HEK293 (cell line): Measurements from ENCODE around the gene PDE9A.

Experiments used
- CTCF ChIA-PET: fragments of 350-600 bp; formaldehyde crosslinking; extraction: SDS; loops from one replicate; lab custom pipeline; 2021; ENCODE audit warnings: antibody characterized with exemption; lab: Yijun Ruan, JAX
- POLR2A ChIA-PET: fragments of 300-600 bp; formaldehyde crosslinking; extraction: SDS; loops from one replicate; lab custom pipeline; 2020; ENCODE audit warnings: antibody characterized with exemption, inconsistent platforms; lab: Yijun Ruan, JAX
- H3K27ac ChIP-seq: fragments of 200-500 bp; sonication (Bioruptor generic); 2 replicates; pipeline ENCODE4 v1.5.1; 2014; ENCODE audit warnings: low read depth, low read length, control low read depth, inconsistent platforms; ENCODE audit errors: extremely low read depth
- H3K36me3 ChIP-seq, 2 experiments: fragments of 200-500 bp in 1 of 2; sonication (Bioruptor generic) in 1 of 2; 1 replicate in 1 of 2; 2 replicates in 1 of 2; pipeline ENCODE4 v1.5.1; 2014 to 2017; ENCODE audit warnings: inconsistent platforms in 2 of 2, low read length in 2 of 2; ENCODE audit not compliant: control insufficient read depth in 2 of 2, insufficient read depth in 1 of 2
- H3K4me1 ChIP-seq: fragments of 200-500 bp; sonication (Bioruptor generic); 2 replicates; pipeline ENCODE4 v1.5.1; 2014; ENCODE audit warnings: mild to moderate bottlenecking, low read length, inconsistent platforms; ENCODE audit not compliant: control insufficient read depth, insufficient read depth
- H3K4me3 ChIP-seq: 2 replicates; pipeline ENCODE4 v1.5.1; 2011; ENCODE audit warnings: low read depth, mild to moderate bottlenecking, control low read depth, low read length, moderate library complexity
- H3K9me3 ChIP-seq: fragments of 200-500 bp; sonication (Bioruptor generic); 2 replicates; pipeline ENCODE4 v1.5.1; 2014; ENCODE audit warnings: low read depth, low read length, inconsistent platforms; ENCODE audit not compliant: control insufficient read depth, insufficient read depth
- MZF1 ChIP-seq: fragments of 450-650 bp; formaldehyde crosslinking; IDR thresholded peaks from 2 replicates; pipeline ENCODE4 v1.5.1; 2017; ENCODE audit warnings: missing biosample characterization, missing genetic modification characterization, borderline replicate concordance
- ZBTB17 ChIP-seq: fragments of 450-650 bp; formaldehyde crosslinking; IDR thresholded peaks from 2 replicates; pipeline ENCODE4 v1.5.1; 2016; ENCODE audit warnings: missing biosample characterization, missing genetic modification characterization
- ZNF10 ChIP-seq: fragments of 450-650 bp; formaldehyde crosslinking; IDR thresholded peaks from 2 replicates; pipeline ENCODE4 v1.5.1; 2017; ENCODE audit warnings: missing biosample characterization, missing genetic modification characterization
- ZNF239 ChIP-seq: fragments of 450-650 bp; formaldehyde crosslinking; IDR thresholded peaks from 2 replicates; pipeline ENCODE4 v1.5.1; 2016; ENCODE audit warnings: missing biosample characterization, missing genetic modification characterization
- ZNF354C ChIP-seq: fragments of 450-650 bp; formaldehyde crosslinking; IDR thresholded peaks from 2 replicates; pipeline ENCODE4 v1.5.1; 2016; ENCODE audit warnings: missing biosample characterization, missing genetic modification characterization, low read depth, borderline replicate concordance
- ZNF366 ChIP-seq: fragments of 450-650 bp; formaldehyde crosslinking; conservative IDR thresholded peaks from 2 replicates; pipeline ENCODE4 v1.5.1; 2016; ENCODE audit warnings: missing biosample characterization, missing genetic modification characterization
- ZNF529 ChIP-seq: fragments of 450-650 bp; formaldehyde crosslinking; IDR thresholded peaks from 2 replicates; pipeline ENCODE4 v1.5.1; 2017; ENCODE audit warnings: missing genetic modification characterization, missing biosample characterization; ENCODE audit not compliant: insufficient replicate concordance
- ZNF624 ChIP-seq: fragments of 450-650 bp; formaldehyde crosslinking; IDR thresholded peaks from 2 replicates; pipeline ENCODE4 v1.5.1; 2017; ENCODE audit warnings: missing biosample characterization, missing genetic modification characterization
- TF ChIP-seq, protein P1 (sequence below): fragments of 450-650 bp; formaldehyde crosslinking; IDR thresholded peaks from 2 replicates; pipeline ENCODE4 v1.5.1; 2017; ENCODE audit warnings: missing biosample characterization, missing genetic modification characterization
- TF ChIP-seq, protein P2 (sequence below): fragments of 450-650 bp; formaldehyde crosslinking; IDR thresholded peaks from 2 replicates; pipeline ENCODE4 v1.5.1; 2016; ENCODE audit warnings: missing biosample characterization, missing genetic modification characterization
- TF ChIP-seq, protein P3 (sequence below): fragments of 450-650 bp; formaldehyde crosslinking; IDR thresholded peaks from 2 replicates; pipeline ENCODE4 v1.5.1; 2016; ENCODE audit warnings: missing biosample characterization, missing genetic modification characterization
- TF ChIP-seq, protein P4 (sequence below): fragments of 450-650 bp; formaldehyde crosslinking; IDR thresholded peaks from 2 replicates; pipeline ENCODE4 v1.5.1; 2017; ENCODE audit warnings: missing biosample characterization, mild to moderate bottlenecking, missing genetic modification characterization, moderate library complexity

The PDE9A gene

DNA sequence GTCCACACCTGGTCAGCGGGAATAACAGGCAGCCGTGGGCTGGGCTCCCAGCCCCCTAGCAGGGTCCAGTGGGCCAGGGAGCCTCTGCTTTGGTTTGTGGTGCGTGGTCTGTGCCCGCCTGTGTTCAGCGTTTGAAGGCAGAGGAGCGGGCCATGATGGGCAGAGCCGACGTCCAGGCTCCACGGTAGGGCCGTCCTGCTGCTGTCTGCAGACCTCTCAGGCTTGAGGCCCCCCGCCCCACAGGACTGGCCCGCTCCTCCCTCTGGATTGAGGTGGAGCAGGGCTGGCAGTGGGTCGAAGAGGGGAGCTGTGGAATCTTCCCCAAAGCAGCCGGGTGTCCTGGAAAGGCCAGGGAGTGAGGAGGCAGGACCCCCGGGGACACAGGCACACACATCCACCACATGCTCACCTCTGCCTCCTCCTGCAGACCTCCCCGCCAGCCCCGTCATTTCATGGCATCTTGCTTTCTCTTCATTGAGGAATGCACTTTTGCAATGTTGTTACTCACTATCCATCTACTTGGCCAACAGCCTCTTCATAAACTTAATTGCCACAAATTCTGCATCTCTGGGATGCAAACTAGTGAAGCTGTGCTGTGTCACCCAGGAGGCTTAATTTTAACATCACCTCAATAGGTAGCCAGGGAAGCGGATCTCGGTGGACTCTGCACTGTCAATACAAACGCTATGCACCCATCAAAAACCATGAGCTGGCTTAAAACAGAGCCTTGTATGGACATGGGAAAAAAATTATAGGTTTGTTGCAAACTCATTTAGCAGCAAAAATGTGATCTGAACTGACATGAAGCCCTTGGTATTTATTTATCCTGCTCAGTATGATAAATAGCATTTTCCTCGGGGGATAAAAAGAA lies 85.9 kb downstream of the PDE9A start:
- no peaks in the 10 kb centered on the region for H3K4me1 ChIP-seq
- H3K36me3 ChIP-seq: peaks cover 0 to 20% of the 10 kb centered on the region in 2 experiments; a peak in 1 of 3 replicates
- no peak for TF ChIP-seq ZNF529 (tag by site-specific recombination)
- TF ChIP-seq, protein P1, sequence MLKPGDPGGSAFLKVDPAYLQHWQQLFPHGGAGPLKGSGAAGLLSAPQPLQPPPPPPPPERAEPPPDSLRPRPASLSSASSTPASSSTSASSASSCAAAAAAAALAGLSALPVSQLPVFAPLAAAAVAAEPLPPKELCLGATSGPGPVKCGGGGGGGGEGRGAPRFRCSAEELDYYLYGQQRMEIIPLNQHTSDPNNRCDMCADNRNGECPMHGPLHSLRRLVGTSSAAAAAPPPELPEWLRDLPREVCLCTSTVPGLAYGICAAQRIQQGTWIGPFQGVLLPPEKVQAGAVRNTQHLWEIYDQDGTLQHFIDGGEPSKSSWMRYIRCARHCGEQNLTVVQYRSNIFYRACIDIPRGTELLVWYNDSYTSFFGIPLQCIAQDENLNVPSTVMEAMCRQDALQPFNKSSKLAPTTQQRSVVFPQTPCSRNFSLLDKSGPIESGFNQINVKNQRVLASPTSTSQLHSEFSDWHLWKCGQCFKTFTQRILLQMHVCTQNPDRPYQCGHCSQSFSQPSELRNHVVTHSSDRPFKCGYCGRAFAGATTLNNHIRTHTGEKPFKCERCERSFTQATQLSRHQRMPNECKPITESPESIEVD (tag by site-specific recombination): no peak
- TF ChIP-seq, protein P2, sequence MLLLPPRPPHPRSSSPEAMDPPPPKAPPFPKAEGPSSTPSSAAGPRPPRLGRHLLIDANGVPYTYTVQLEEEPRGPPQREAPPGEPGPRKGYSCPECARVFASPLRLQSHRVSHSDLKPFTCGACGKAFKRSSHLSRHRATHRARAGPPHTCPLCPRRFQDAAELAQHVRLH: no peak
- TF ChIP-seq MZF1 (tag by site-specific recombination): no peak
- TF ChIP-seq ZNF10 (tag by site-specific recombination): no peak
- TF ChIP-seq, all 188 proteins: peak for 0
- H3K4me3 ChIP-seq: no peak overlapping the region
- no peak overlapping the region for H3K27ac ChIP-seq
- CTCF ChIA-PET: no interaction called here
- no peaks in the 10 kb centered on the region for H3K9me3 ChIP-seq
- POLR2A ChIA-PET: no interaction called here

DNA sequence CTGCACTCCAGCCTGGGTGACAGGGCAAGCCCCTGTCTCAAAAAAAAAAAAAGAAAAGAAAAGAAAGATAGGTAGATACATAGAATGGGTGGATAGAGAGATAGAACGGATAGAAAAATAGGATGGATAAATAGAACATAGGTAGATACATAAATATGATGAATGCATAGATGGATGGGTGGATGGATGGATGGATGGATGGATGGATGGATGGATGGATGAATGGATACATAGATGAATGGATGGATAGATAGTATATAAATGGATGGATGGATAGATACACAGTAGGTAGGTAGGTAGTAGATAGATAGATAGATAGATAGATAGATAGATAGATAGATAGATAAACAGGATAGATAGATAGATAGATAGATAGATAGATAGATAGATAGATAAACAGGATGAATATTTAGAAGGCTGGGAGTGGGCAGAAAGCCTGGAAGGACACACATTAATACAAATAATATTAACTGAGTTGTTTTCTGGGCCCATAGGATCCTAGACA lies 87.0 kb downstream of the PDE9A start:
- POLR2A ChIA-PET: no interaction called here
- H3K4me3 ChIP-seq: no peak overlapping the region
- no peaks in the 10 kb centered on the region for H3K9me3 ChIP-seq
- H3K36me3 ChIP-seq: peaks cover 0 to 11% of the 10 kb centered on the region in 2 experiments; a peak in 1 of 3 replicates
- H3K4me1 ChIP-seq: no peaks in the 10 kb centered on the region
- CTCF ChIA-PET: no interaction called here
- no peak overlapping the region for H3K27ac ChIP-seq
- TF ChIP-seq ZBTB17 (tag by site-specific recombination) (peak; percentile 93), ZNF366 (tag by site-specific recombination) (peak; percentile 98)
- TF ChIP-seq, protein P3, sequence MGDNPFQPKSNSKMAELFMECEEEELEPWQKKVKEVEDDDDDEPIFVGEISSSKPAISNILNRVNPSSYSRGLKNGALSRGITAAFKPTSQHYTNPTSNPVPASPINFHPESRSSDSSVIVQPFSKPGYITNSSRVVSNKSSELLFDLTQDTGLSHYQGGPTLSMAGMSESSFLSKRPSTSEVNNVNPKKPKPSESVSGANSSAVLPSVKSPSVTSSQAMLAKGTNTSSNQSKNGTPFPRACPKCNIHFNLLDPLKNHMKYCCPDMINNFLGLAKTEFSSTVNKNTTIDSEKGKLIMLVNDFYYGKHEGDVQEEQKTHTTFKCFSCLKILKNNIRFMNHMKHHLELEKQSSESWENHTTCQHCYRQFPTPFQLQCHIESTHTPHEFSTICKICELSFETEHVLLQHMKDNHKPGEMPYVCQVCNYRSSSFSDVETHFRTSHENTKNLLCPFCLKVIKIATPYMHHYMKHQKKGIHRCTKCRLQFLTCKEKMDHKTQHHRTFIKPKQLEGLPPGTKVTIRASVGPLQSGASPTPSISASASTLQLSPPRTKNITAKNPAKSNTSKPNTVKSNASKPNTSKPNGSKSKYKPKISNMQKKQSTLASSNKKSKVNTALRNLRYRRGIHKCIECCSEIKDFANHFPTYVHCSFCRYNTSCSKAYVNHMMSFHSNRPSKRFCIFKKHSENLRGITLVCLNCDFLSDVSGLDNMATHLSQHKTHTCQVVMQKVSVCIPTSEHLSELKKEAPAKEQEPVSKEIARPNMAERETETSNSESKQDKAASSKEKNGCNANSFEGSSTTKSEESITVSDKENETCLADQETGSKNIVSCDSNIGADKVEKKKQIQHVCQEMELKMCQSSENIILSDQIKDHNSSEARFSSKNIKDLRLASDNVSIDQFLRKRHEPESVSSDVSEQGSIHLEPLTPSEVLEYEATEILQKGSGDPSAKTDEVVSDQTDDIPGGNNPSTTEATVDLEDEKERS (tag by site-specific recombination): no peak

DNA sequence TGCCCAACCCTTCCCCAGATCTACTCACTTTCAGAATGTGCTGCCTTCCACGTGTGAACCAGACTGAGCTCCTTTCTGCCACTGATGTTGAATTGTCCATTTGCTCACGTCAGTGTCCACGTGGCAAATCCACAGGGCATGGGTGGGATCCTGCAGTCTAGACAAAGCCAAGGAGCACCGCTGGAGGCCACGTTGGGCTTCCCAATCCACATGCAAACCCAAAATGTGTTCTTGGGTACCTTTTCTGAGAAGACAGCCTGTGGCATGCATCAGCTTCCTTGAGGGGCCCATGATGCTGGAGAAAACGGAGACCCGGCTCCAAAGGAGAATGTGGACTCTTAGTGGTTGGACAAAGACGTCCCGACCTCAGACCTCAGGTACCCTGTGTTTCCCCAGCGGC lies 87.6 kb downstream of the PDE9A start:
- Histone ChIP-seq H3K4me3 (no peak overlapping the region), H3K9me3 (no peaks in the 10 kb centered on the region)
- CTCF ChIA-PET: interaction anchor here (0.6 kb wide), 1 partner anchor 26 kb away, joined by 3 read pairs; no protein-coding TSS in a partner anchor
- TF ChIP-seq ZNF354C: no peak
- TF ChIP-seq, protein P4, sequence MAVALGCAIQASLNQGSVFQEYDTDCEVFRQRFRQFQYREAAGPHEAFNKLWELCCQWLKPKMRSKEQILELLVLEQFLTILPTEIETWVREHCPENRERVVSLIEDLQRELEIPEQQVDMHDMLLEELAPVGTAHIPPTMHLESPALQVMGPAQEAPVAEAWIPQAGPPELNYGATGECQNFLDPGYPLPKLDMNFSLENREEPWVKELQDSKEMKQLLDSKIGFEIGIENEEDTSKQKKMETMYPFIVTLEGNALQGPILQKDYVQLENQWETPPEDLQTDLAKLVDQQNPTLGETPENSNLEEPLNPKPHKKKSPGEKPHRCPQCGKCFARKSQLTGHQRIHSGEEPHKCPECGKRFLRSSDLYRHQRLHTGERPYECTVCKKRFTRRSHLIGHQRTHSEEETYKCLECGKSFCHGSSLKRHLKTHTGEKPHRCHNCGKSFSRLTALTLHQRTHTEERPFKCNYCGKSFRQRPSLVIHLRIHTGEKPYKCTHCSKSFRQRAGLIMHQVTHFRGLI (tag by site-specific recombination): no peak
- TF ChIP-seq ZNF239: no peak
- no peak for TF ChIP-seq ZNF624 (tag by site-specific recombination)
- TF ChIP-seq, all 188 proteins: peak for 0
- H3K36me3 ChIP-seq: peaks cover 0 to 9% of the 10 kb centered on the region in 2 experiments; a peak in 1 of 3 replicates
- no peak overlapping the region for H3K27ac ChIP-seq
- H3K4me1 ChIP-seq: no peaks in the 10 kb centered on the region
- POLR2A ChIA-PET: no interaction called here
